Activated CD4-positive, alpha-beta T cell treated with anti-CD3 and anti-CD28 coated beads, Interleukin-2, amount 10 ng/mL, durations not matched to agents 7 days and 5 days (primary cell): ENCODE data around the gene B3GALT4. TPM values are rescaled to one million over a fixed set of nuclear protein-coding genes. Genes with fewer than 3 reads are reported as not detected.

Experiments used
- CTCF ChIA-PET: fragments of 350-600 bp; sonication (Branson Sonifier 250); formaldehyde crosslinking; loops from one replicate; lab custom pipeline; 2021; ENCODE audit warnings: antibody characterized with exemption; lab: Charles Lee
- POLR2A ChIA-PET: fragments of 350-600 bp; sonication (Branson Sonifier 250); formaldehyde crosslinking; loops from one replicate; lab custom pipeline; 2021; ENCODE audit warnings: antibody characterized with exemption; lab: Charles Lee
- DNase-seq: peaks from one replicate; pipeline ENCODE4 v3.0.0-alpha.2; 2020
- H3K27ac Mint-ChIP-seq: one replicate; pipeline ENCODE4 v1.8.0; 2021; ENCODE audit warnings: mild to moderate bottlenecking, moderate library complexity, mixed read lengths
- H3K27me3 Mint-ChIP-seq: one replicate; pipeline ENCODE4 v1.8.0; 2021; ENCODE audit warnings: mixed read lengths
- H3K36me3 Mint-ChIP-seq: one replicate; pipeline ENCODE4 v1.8.0; 2021; ENCODE audit warnings: low read depth, mixed read lengths
- H3K4me1 Mint-ChIP-seq: one replicate; pipeline ENCODE4 v1.8.0; 2021; ENCODE audit warnings: mixed read lengths
- H3K4me3 Mint-ChIP-seq: one replicate; pipeline ENCODE4 v1.8.0; 2021; ENCODE audit warnings: mild to moderate bottlenecking, moderate library complexity, mixed read lengths
- H3K9me3 Mint-ChIP-seq: one replicate; pipeline ENCODE4 v1.8.0; 2021; ENCODE audit warnings: mixed read lengths
- total RNA-seq, 2 experiments: library from RNA; stranded (reverse); gene quantifications; one replicate each; pipeline ENCODE4 v1.2.3, GENCODE V29; 2021

The B3GALT4 gene
- 10 to 100 TPM; 18.3 to 21.5 TPM for total RNA-seq

- POLR2A ChIA-PET = interaction anchor here (0.6 to 1.5 kb wide), 5 partner anchors 12 to 68 kb away, joined by 3 to 11 read pairs (median 4); partner anchors contain the start of genes PFDN6, RGL2 and WDR46
- H3K9me3 Mint-ChIP-seq = no peaks in the 10 kb centered on the region
- H3K36me3 Mint-ChIP-seq = peaks cover 61% of the 10 kb centered on the region
- H3K4me3 Mint-ChIP-seq = peak within 1 kb of the TSS; percentile 95
- no peaks in the 10 kb centered on the region for H3K27me3 Mint-ChIP-seq
- peak within 1 kb of the TSS; percentile 97 for H3K27ac Mint-ChIP-seq
- DNase-seq = peak; percentile 79
- CTCF ChIA-PET = interaction anchor here (0.6 to 2.6 kb wide), 18 partner anchors 11 to 438 kb away, joined by 3 to 19 read pairs (median 5); partner anchors contain the start of genes PFDN6, RGL2, TAP2 and WDR46
- peaks cover 69% of the 10 kb centered on the region for H3K4me1 Mint-ChIP-seq
Observed at GRCh38 chr6:33276864-33277662, at the start of gene B3GALT4. Gene B3GALT4 (plus strand): TSS chr6:33277123. CDS start chr6:33277420, 297 bp downstream.

- H3K27me3 Mint-ChIP-seq = peaks cover 37% of the 10 kb centered on the region
- POLR2A ChIA-PET = no interaction called here
- no peak overlapping the region for H3K27ac Mint-ChIP-seq
- H3K4me3 Mint-ChIP-seq = no peak overlapping the region
- no peaks in the 10 kb centered on the region for H3K36me3 Mint-ChIP-seq
- no peaks in the 10 kb centered on the region for H3K4me1 Mint-ChIP-seq
- H3K9me3 Mint-ChIP-seq = no peaks in the 10 kb centered on the region
- CTCF ChIA-PET = no interaction called here
- no peak for DNase-seq
Observed at GRCh38 chr6:33235221-33235634, 41.7 kb upstream of the B3GALT4 start.

- Mint-ChIP-seq H3K4me1 (peaks cover 3% of the 10 kb centered on the region), H3K36me3 (no peaks in the 10 kb centered on the region), H3K27me3 (peaks cover 36% of the 10 kb centered on the region), H3K27ac (no peak overlapping the region), H3K4me3 (no peak overlapping the region), H3K9me3 (no peaks in the 10 kb centered on the region)
- CTCF ChIA-PET = interaction anchor here (0.6 to 1.7 kb wide), 4 partner anchors 12 to 1818 kb away, joined by 3 to 5 read pairs (median 4); no protein-coding TSS in a partner anchor
- POLR2A ChIA-PET = no interaction called here
- no peak for DNase-seq
Observed at GRCh38 chr6:33236328-33236727, 40.6 kb upstream of the B3GALT4 start.

GRCh38 chr6:33236852-33237251 is 40.1 kb upstream of the B3GALT4 start:
- H3K36me3 Mint-ChIP-seq = no peaks in the 10 kb centered on the region
- peaks cover 34% of the 10 kb centered on the region for H3K27me3 Mint-ChIP-seq
- CTCF ChIA-PET = interaction anchor here (1.6 to 1.7 kb wide), 2 partner anchors 12 to 13 kb away, joined by 5 read pairs; no protein-coding TSS in a partner anchor
- DNase-seq = no peak
- no peak overlapping the region for H3K4me3 Mint-ChIP-seq
- H3K4me1 Mint-ChIP-seq = peaks cover 7% of the 10 kb centered on the region
- no peak overlapping the region for H3K27ac Mint-ChIP-seq
- no peaks in the 10 kb centered on the region for H3K9me3 Mint-ChIP-seq
- POLR2A ChIA-PET = no interaction called here

GRCh38 chr6:33237741-33238140 is 39.2 kb upstream of the B3GALT4 start:
- Mint-ChIP-seq H3K27ac (no peak overlapping the region), H3K9me3 (no peaks in the 10 kb centered on the region), H3K36me3 (no peaks in the 10 kb centered on the region), H3K4me1 (peaks cover 13% of the 10 kb centered on the region), H3K4me3 (no peak overlapping the region), H3K27me3 (peaks cover 36% of the 10 kb centered on the region)
- no peak for DNase-seq
- POLR2A ChIA-PET = no interaction called here
- CTCF ChIA-PET = interaction anchor here (3.1 kb wide), 1 partner anchor 11 kb away, joined by 19 read pairs; no protein-coding TSS in a partner anchor

- H3K4me1 Mint-ChIP-seq = peaks cover 14% of the 10 kb centered on the region
- peak overlapping the region; percentile 67 for H3K27ac Mint-ChIP-seq
- POLR2A ChIA-PET = no interaction called here
- H3K9me3 Mint-ChIP-seq = no peaks in the 10 kb centered on the region
- H3K4me3 Mint-ChIP-seq = no peak overlapping the region
- no peaks in the 10 kb centered on the region for H3K36me3 Mint-ChIP-seq
- peaks cover 27% of the 10 kb centered on the region for H3K27me3 Mint-ChIP-seq
- DNase-seq = no peak
- CTCF ChIA-PET = interaction anchor here (0.9 kb wide), 1 partner anchor 35 kb away, joined by 3 read pairs; the partner anchor contains the start of gene B3GALT4
Observed at GRCh38 chr6:33241968-33242367, 35.0 kb upstream of the B3GALT4 start.

GRCh38 chr6:33243476-33243875 is 33.4 kb upstream of the B3GALT4 start:
- POLR2A ChIA-PET = no interaction called here
- H3K4me3 Mint-ChIP-seq = no peak overlapping the region
- peaks cover 20% of the 10 kb centered on the region for H3K4me1 Mint-ChIP-seq
- no peak overlapping the region for H3K27ac Mint-ChIP-seq
- no peak for DNase-seq
- CTCF ChIA-PET = interaction anchor here (0.6 to 0.8 kb wide), 2 partner anchors 10 to 119 kb away, joined by 3 to 4 read pairs; no protein-coding TSS in a partner anchor
- no peaks in the 10 kb centered on the region for H3K36me3 Mint-ChIP-seq
- H3K27me3 Mint-ChIP-seq = peaks cover 27% of the 10 kb centered on the region
- H3K9me3 Mint-ChIP-seq = no peaks in the 10 kb centered on the region

- POLR2A ChIA-PET = interaction anchor here (0.9 to 2.2 kb wide), 4 partner anchors 24 to 275 kb away, joined by 3 to 7 read pairs (median 4); partner anchors contain the start of genes B3GALT4, RING1, RPS18 and VPS52
- Mint-ChIP-seq H3K9me3 (no peaks in the 10 kb centered on the region), H3K36me3 (peaks cover 26% of the 10 kb centered on the region)
Observed at GRCh38 chr6:33247977-33248642, 28.8 kb upstream of the B3GALT4 start.

GRCh38 chr6:33248643-33248931 is 28.3 kb upstream of the B3GALT4 start:
- CTCF ChIA-PET = interaction anchor here (0.6 to 4.3 kb wide), 48 partner anchors 9 to 395 kb away, joined by 3 to 30 read pairs (median 5); partner anchors contain the start of genes B3GALT4, COL11A2, HLA-DPA1 and PFDN6
- POLR2A ChIA-PET = interaction anchor here (0.9 to 2.2 kb wide), 4 partner anchors 23 to 275 kb away, joined by 3 to 7 read pairs (median 4); partner anchors contain the start of genes B3GALT4, RING1, RPS18 and VPS52
- H3K36me3 Mint-ChIP-seq = peaks cover 26% of the 10 kb centered on the region

More at GRCh38 chr6:33247977-33248642, 28.8 kb upstream of the B3GALT4 start:
- DNase-seq = peak; percentile 94
- CTCF ChIA-PET = interaction anchor here (0.6 to 4.3 kb wide), 50 partner anchors 9 to 394 kb away, joined by 3 to 30 read pairs (median 5); partner anchors contain the start of genes B3GALT4, COL11A2, HLA-DPA1 and PFDN6
- Mint-ChIP-seq H3K27me3 (peaks cover 8% of the 10 kb centered on the region), H3K4me3 (peak overlapping the region; percentile 86), H3K4me1 (peaks cover 40% of the 10 kb centered on the region), H3K27ac (peak overlapping the region; percentile 97)

GRCh38 chr6:33248932-33249731 is 27.8 kb upstream of the B3GALT4 start:
- peaks cover 4% of the 10 kb centered on the region for H3K27me3 Mint-ChIP-seq
- peaks cover 28% of the 10 kb centered on the region for H3K36me3 Mint-ChIP-seq
- peak; percentile 98 for DNase-seq
- peak overlapping the region; percentile 97 for H3K27ac Mint-ChIP-seq
- POLR2A ChIA-PET = interaction anchor here (0.6 to 2.2 kb wide), 5 partner anchors 23 to 276 kb away, joined by 3 to 7 read pairs (median 3); partner anchors contain the start of genes B3GALT4, RING1, RPS18 and VPS52
- no peaks in the 10 kb centered on the region for H3K9me3 Mint-ChIP-seq
- peaks cover 39% of the 10 kb centered on the region for H3K4me1 Mint-ChIP-seq
- peak overlapping the region; percentile 86 for H3K4me3 Mint-ChIP-seq
- CTCF ChIA-PET = interaction anchor here (0.6 to 4.3 kb wide), 44 partner anchors 10 to 265 kb away, joined by 3 to 30 read pairs (median 5); partner anchors contain the start of genes B3GALT4, COL11A2, PFDN6 and RING1

More at GRCh38 chr6:33248643-33248931, 28.3 kb upstream of the B3GALT4 start:
- Mint-ChIP-seq H3K4me1 (peaks cover 39% of the 10 kb centered on the region), H3K4me3 (peak overlapping the region; percentile 86), H3K27ac (peak overlapping the region; percentile 97), H3K9me3 (no peaks in the 10 kb centered on the region), H3K27me3 (peaks cover 4% of the 10 kb centered on the region)
- DNase-seq = no peak
